Measurements from ENCODE around the gene CCDC88B. TPM values are rescaled to one million over a fixed set of nuclear protein-coding genes. Genes with fewer than 3 reads are reported as not detected.

Gene CCDC88B
- polyA plus RNA-seq, 3 donors, result 1.7 to 2.0 (median 1.8) TPM

- no peak for DNase-seq (ENCODE audit: low read depth in 3 of 3, low spot score in 2 of 3)
Observed at GRCh38 chr11:64341851-64342791, 2.1 kb downstream of the CCDC88B start.

DNA sequence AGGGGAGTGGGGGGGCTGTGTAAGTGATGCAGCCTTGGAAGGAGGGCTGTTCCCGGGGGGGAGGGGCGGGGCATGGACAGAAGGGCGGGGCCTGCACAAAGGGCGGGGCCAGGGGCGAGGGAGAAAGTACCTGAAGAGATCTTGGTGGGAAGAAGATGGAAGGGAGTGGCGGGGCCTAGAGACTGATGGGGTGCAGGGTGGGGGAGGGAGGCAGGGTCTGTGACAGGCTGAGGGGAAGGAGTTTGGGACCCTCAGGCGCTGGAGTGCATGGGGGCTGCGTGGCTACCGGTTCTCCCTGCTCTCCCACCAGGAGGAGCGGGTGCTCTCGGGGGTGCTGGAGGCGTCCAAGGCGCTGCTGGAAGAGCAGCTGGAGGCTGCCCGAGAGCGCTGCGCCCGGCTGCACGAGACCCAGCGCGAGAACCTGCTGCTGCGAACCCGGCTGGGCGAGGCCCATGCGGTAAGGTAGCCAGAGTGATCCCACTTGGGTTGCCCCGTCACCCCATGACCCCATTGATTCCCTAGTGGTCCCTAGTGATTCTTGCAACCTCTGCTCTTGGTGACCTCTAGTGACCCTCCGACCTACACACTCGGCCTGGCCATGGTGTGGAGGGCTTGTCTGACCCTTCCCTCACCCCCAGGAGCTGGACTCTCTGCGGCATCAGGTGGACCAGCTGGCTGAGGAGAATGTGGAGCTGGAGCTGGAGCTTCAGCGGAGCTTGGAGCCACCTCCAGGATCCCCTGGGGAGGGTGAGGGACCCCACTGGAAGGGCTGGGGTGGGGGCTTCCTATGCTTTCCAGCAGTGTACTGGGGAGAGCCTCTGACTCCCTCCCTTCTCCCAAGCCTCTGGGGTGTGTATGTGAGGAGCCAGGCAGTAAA, 3.1 kb downstream of the CCDC88B start:
- DNase-seq (ENCODE audit: low read depth in 3 of 3, low spot score in 2 of 3), result no peak

DNA sequence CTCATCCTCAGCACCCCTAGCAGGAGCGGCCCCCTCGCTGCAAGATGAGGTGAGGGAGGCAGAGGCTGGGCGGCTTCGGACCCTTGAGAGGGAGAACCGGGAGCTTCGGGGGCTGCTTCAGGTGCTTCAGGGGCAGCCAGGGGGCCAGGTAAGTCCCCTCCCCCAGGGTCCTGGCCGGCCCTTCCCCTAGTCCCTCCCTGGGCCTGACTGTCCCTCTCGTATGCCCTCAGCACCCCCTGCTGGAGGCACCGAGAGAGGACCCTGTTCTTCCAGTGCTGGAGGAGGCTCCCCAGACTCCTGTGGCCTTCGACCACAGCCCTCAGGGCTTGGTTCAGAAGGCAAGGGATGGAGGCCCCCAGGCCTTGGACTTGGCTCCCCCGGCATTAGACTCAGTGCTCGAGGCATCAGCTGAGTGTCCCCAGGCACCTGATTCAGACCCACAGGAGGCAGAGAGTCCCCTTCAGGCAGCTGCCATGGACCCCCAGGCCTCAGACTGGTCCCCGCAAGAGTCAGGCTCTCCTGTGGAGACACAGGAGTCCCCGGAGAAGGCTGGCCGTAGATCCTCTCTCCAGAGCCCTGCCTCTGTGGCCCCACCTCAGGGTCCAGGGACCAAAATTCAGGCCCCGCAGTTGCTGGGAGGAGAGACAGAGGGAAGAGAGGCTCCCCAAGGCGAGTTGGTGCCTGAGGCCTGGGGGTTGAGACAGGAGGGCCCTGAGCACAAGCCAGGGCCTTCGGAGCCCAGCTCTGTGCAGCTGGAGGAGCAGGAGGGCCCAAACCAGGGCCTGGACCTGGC, 4.0 kb downstream of the CCDC88B start:
- no peak for DNase-seq (ENCODE audit: low read depth in 3 of 3, low spot score in 2 of 3)

DNA sequence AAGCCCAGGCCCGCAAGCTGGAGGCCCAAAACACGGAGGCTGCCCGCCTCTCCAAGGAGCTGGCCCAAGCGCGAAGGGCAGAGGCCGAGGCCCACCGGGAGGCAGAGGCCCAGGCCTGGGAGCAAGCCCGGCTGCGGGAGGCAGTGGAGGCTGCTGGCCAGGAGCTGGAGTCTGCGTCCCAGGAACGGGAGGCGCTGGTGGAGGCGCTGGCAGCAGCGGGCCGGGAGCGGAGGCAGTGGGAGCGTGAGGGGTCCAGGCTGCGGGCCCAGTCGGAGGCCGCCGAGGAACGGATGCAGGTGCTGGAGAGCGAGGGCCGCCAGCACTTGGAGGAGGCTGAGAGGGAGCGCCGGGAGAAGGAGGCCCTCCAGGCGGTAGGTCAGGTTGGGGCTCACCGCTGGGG, 4.8 kb downstream of the CCDC88B start:
- no peak for DNase-seq (ENCODE audit: low read depth in 3 of 3, low spot score in 2 of 3)

GRCh38 chr11:64347193-64347867, 7.3 kb downstream of the CCDC88B start:
- no peak for DNase-seq (ENCODE audit: low read depth in 3 of 3, low spot score in 2 of 3)

DNA sequence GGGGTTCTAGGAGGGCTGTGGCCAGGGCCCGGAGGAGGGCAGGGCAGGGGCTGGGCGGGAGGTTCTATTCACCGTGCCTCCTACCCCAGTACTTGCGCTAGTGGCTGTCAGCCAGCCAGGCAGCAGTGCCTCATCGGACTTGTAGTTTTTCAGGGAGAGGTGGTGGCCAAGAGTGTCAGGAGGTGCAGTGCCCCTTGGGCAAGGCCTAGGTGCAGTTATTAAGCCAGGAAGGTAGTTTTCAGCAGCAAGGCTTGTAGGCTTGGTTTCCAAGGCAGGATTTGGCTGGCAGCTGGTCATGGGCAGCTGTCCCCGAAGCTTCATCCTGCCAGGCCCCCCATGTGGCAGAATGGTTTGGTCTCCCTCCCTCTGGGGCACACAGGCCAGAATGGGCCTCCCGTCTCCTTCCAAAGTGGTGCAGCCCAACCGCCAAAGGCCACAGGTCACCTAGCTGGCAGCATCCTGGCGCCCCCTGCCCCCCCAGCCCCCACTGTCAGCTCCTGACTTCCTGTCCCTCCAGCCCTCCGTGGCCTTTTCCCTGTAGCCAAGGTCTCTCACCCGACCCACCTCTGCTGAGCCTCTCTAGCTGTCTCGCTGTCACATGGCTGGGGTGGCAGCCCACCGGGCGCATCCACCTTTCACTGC, 8.5 kb downstream of the CCDC88B start:
- no peak for DNase-seq (ENCODE audit: low read depth in 3 of 3, low spot score in 2 of 3)

- DNase-seq (ENCODE audit: low read depth in 3 of 3, low spot score in 2 of 3), result no peak
Observed at GRCh38 chr11:64349025-64349387, 9.0 kb downstream of the CCDC88B start.

DNA sequence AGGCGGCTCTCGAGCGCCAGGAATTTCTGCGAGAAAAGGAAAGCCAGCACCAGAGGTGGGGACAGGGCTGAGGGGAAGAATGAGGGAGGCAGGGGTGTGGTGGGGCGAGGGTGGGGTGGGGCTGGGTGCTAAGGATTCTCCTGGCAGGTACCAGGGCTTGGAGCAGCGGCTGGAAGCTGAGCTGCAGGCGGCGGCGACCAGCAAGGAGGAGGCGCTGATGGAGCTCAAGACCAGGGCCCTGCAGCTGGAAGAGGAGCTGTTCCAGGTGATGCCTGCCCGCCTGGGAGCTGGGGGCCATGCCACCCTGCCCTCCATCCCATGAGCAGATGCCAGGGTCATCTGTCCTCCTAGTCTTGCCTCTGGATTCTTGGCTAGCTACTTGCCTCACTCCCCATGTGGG, 9.4 kb downstream of the CCDC88B start:
- DNase-seq (ENCODE audit: low read depth in 3 of 3, low spot score in 2 of 3), result no peak

- no peak for DNase-seq (ENCODE audit: low read depth in 3 of 3, low spot score in 2 of 3)
Observed at GRCh38 chr11:64351136-64351631, 11.2 kb downstream of the CCDC88B start.

- DNase-seq (ENCODE audit: low read depth in 3 of 3, low spot score in 2 of 3), result no peak
Observed at GRCh38 chr11:64352099-64352994, 12.3 kb downstream of the CCDC88B start.

- DNase-seq (ENCODE audit: low read depth in 3 of 3, low spot score in 2 of 3), result no peak
Observed at GRCh38 chr11:64352995-64353714, 13.2 kb downstream of the CCDC88B start.

DNA sequence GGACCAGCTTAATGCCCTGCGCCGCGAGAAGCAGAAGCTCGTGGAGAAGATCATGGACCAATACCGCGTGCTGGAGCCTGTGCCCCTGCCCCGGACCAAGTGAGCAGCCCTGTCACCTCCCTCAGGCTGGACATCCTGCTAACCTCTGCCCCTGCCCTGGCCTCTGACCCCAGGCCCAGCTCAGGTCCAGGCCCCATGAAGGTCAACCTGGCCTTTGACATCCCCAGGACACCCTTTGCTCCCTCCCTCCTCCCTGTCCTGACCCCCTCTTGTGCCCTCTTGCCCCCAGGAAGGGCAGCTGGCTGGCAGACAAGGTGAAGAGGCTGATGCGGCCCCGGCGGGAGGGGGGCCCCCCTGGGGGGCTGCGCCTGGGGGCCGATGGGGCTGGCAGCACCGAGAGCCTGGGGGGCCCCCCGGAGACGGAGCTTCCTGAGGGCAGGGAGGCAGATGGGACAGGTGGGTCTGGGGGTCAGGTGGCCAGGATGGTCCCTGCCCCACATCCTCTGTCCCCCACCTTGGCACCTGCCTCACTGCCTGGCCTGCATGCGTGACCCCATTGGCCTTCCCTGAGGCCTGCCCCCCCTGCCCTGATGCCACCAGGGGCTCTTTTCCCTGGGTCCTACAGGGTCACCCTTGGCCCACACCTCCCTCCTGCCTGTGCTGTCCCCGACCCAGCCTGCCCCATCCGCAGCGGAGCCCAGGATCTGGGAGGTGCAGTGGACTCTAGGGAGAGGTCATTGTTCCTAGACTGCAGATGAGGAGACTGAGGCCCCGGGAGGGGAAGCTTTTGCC, 13.9 kb downstream of the CCDC88B start:
- DNase-seq (ENCODE audit: low read depth in 3 of 3, low spot score in 2 of 3), result no peak

GRCh38 chr11:64355078-64355940, 15.3 kb downstream of the CCDC88B start:
- no peak for DNase-seq (ENCODE audit: low read depth in 3 of 3, low spot score in 2 of 3)

GRCh38 chr11:64356498-64357411, 16.8 kb downstream of the CCDC88B start:
- DNase-seq (ENCODE audit: low read depth in 3 of 3, low spot score in 2 of 3), result no peak

GRCh38 chr11:64357446-64357845, 17.4 kb downstream of the CCDC88B start:
- no peak for DNase-seq (ENCODE audit: low read depth in 3 of 3, low spot score in 2 of 3)
